ENCODE results near the gene SYTL4.

GRCh38 chrX:100682939-100683338, 49.0 kb downstream of the SYTL4 start:
- TF ChIP-seq EP300 (IDR thresholded peaks at IDR 0.05) (no peak), CTCF (IDR thresholded peaks at IDR 0.05) (no peak), POLR2A (IDR thresholded peaks at IDR 0.05; ENCODE audit: low read depth) (no peak), POLR2AphosphoS5 (IDR thresholded peaks at IDR 0.05) (no peak)
